SK-N-DZ (cell line): ENCODE measurements around the gene CENPS.
"Not testable (repeated sequence)": the region's sequence is repeated elsewhere in the genome, so short reads cannot be mapped to it uniquely, and the experiment has no call there.

Experiments used
- DNase-seq: peaks from one replicate; pipeline ENCODE4 v3.0.0-alpha.2; 2015; ENCODE audit warnings: low spot score

CENPS gene

DNA sequence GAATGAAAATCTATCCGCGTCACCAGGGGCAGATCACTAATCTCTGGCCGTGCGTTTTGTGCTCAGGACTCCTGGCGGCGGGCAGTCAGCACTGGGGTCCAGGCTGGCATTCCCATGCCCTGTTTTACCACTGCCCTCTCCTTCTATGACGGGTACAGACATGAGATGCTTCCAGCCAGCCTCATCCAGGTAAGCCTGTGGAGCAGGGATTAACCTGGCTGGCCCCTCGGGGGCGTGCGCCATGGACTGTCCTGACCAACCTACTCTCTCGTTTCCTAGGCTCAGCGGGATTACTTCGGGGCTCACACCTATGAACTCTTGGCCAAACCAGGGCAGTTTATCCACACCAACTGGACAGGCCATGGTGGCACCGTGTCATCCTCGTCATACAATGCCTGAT, 10.9 kb upstream of the CENPS start:
- DNase-seq: no peak

DNA sequence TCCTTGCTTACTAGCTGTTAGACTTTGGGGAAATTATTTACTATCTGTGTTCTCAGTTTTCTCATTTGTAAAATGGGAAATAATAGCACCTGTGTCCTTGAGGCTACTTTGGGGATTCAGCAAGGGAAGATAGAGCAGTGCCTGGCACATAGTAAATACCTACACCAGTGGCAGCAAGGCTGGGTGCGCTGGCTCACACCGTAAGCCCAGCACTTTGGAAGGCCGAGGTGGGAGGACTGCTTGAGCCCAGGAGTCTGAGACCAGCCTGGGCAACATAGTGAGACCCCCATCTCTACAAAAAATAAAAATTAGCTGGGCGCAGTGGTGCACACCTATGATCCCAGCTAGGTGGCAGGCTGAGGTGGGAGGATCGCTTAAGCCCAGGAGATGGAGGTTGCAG, 8.6 kb upstream of the CENPS start:
- no peak for DNase-seq

DNA sequence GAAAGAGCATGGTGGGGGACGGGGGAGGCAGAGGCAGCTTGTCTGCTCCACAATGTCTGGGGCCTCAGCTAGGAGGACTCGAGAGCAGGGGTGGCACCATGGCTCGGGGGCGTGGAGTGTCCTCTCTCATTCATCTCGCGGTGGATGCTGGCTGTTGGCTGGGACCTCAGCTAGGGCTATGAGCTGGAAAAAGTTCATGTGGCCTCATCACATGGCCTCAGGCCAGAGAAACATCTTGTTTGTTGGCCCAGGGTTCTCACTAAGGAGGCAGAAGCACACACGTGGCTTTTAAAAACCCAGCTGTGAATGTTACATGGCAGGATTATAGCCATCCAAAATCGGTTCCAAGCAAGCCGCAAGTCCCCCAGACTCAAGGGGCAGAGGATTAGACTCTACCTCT, 6.2 kb upstream of the CENPS start:
- no peak for DNase-seq

DNA sequence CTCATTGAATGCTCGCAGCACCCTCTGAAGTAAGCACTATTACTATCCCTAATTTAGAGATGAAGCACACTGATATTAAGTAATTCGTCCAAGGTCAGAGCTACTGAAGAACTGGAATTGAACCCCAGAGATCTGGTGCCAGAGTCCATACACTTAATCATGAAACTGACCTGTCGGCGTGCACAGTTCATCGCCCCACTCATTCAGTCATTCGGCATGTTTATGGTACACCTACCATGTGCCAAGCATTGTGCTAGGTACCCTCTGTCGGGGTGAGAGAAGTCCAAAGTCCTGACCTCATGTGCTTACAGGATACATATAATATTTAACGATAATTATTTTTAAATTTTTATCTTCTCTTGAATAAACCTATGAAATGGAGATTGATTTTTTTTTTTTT, 5.6 kb upstream of the CENPS start:
- DNase-seq: no peak

DNA sequence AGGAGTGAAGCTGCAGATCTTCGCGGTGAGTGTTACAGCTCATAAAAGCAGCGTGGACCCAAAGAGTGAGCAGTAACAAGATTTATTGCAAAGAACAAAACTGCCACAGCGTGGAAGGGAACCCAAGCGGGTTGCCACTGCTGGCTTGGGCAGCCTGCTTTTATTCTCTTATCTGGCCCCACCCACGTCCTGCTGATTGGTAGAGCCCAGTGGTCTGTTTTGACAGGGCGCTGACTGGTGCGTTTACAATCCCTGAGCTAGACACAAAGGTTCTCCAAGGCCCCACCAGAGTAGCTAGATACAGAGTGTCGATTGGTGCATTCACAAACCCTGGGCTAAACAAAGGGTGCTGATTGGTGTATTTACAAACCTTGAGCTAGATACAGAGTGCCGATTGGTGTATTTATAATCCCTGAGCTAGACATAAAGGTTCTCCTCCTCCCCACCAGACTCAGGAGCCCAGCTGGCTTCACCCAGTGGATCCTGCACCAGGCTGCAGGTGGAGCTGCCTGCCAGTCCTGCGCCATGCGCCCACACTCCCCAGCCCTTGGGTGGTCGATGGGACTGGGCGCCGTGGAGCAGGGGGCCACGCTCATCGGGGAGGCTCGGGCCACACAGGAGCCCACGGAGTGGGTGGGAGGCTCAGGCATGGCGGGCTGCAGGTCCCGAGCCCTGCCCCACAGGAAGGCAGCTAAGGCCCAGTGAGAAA, 4.3 kb upstream of the CENPS start:
- peak; percentile 29 for DNase-seq

DNA sequence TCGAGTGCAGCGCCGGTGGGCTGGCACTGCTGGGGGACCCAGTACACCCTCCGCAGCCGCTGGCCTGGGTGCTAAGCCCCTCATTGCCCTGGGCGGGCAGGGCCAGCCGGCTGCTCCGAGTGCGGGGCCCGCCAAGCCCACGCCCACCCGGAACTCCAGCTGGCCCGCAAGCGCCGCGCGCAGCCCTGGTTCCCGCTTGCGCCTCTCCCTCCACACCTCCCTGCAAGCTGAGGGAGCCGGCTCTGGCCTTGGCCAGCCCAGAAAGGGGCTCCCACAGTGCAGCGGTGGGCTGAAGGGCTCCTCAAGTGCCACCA, 3.7 kb upstream of the CENPS start:
- DNase-seq: not testable (repeated sequence)

DNA sequence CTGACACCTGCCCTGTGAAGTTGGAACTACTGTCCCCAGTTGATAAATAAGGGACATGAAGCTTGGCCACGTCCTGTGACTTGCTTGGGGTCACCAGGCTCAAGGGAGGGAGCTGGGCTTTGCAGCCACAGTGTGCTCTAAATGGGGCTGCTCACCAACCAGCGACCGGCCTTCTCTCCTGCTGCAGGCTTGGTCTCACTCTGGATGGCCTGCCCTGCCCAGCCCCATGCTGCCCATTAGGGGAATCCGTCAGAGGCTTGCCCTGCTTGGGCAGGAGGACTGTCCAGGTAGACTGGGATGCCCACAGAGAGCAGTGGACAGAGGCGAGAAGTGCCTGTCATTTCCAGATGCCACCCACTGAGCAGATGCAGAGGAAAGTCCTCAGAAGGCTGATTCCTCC, 1.2 kb upstream of the CENPS start:
- DNase-seq: no peak

DNA sequence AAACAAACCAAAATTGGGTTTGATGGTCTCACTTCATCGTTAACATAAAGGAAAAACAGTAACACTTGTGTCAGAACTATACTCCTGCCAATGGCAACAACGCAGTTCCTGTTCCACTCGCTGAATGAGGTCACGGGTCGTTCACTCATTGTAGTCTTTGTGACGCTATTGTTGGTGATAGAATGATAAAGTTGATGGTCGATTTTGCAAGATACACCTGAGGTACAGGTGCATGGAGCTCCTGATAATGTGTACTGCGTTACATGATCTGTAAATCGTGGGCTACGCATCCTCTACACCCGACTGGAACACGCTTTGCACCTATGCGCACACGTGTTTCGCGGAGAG, 391 bp upstream of the CENPS start:
- DNase-seq: no peak

DNA sequence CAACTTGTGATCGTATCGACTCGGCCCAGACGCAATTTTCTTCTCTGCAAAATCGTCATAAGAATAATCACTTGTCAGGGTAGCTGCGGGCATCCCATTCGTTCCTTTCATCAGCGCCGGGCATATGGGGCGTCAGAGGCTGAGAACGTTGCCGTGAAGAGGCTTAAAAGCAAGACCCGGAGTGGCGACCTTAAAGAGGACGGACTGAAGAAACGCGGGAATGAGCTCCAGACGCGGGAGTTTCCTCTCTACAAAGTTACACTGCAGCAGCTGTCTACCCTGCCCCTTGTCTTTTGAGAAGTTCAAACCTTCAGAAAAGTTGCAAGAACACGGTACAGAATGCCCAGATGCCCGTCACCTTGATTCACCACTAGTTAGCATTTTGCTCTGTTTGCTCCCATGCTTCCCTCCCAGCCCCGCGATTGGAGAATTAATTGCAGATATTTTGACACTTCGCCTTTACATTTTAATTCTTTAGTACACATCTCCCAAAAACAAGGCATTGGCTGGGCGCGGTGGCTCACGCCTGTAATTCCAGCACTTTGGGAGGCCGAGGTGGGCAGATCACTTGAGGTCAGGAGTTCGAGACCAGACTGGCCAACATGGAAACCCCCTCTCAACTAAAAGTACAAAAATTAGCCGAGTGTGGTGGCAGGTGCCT, 967 bp downstream of the CENPS start:
- DNase-seq: no peak

DNA sequence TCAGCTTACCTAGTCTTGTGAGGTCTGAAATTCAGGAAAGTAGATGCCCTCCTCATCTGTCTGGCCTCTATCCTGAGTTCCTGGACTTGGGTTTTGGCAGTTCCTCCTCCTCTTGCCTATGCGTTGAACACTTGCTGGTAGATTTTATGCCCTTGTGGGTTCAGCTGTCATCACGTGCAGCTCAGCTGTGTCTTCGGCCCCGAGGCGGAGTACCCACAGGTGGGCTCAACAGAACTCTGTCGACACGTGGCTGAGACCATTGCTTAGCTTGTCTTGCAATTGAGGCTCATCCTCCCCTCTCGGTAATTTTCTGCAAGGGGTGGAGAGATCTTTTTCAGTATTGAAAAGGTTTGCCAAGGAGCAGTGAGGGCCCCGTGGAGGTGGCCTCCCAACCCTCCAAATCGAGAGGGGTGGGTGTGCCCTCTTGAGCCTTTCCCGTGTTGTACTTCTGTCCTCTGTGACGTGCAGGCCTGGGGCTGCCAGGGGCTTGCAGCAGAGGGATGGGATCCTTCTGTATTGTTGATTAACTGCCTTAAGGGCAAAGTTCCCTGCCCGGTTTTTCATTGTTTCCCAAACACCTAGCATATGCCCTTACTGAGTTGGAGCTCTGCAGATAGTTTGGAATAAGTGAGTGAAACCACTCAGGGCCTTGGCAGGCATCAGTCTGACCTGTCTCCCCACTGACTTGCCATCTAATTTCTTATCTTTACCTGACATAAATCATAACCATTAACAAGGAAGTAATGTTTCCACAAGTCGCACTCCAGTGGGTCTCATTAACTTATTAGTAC, 2.9 kb downstream of the CENPS start:
- no peak for DNase-seq

DNA sequence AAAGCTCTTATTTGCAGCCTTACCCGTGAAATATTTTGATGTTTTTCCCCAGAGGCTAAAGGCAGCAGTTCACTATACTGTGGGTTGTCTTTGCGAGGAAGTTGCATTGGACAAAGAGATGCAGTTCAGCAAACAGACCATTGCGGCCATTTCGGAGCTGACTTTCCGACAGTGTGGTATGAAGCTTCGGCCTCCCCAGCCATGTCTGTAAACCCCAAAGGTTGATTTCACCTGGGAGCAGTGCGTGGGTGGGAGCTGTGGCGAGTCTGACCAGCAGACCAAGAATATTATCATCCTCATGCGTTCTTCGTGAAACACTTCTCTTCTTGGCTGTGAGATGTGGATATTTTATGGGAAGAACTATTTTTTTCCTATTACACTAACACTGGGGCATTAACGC, 3.6 kb downstream of the CENPS start:
- DNase-seq: no peak

DNA sequence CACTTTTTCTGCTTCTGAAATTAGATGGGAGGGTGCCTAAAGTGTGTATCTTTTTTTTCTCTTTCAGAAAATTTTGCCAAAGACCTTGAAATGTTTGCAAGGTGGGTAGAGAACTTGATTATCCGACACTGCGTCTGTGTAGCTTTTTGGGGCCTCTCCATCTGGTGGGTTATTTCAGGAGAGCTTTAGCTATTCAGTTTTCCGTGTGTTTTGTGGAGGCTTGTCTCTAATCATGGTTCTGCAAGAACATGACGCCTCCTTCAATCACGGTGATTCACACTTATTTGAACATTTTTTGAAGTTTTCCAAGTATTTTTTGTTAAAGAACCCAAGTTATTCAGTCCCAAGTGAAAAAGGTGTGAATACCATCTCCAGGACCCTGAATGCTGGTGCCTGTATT, 4.4 kb downstream of the CENPS start:
- DNase-seq: no peak

DNA sequence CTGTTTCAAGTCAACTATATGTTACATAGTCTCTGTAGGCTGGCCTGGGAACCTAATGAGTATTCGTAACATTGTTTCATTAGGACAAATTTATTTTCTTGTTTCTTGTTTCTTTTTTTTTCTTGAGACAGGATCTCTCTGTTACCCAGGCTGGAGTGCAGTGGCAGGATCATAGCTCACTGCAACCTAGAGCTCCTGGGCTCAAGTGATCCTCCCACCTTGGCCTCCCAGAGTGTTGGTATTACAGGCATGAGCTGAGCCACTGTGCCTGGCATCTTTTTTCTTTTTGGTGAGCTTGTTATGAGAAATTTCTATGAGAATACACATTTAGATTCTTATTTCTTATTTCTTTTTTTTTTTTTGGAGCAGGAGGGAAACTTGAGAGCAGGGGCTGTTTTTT, 6.8 kb downstream of the CENPS start:
- no peak for DNase-seq

DNA sequence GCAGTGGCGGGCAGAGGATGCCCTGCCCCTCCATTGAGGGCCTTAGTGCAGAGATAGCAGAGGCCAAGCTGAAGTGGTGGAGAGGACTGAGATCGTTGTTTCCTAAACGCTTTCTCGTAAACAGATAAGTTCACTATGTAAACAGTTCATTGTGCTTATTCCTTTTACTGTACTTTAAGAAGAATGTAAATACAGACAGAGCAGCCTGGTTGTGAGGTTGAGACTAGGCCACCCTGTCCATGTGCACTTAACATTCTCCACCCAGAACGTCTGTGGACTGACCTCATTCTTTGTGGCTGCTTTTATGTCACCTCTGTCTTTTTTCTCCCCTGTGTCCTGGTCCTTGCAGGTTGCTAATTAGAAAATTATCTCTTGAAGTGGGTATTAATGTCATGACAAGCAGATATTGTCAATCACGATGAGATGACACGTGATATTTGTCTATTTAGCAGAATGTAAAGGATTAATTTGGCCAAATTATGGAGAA, 8.5 kb downstream of the CENPS start:
- DNase-seq: no peak

DNA sequence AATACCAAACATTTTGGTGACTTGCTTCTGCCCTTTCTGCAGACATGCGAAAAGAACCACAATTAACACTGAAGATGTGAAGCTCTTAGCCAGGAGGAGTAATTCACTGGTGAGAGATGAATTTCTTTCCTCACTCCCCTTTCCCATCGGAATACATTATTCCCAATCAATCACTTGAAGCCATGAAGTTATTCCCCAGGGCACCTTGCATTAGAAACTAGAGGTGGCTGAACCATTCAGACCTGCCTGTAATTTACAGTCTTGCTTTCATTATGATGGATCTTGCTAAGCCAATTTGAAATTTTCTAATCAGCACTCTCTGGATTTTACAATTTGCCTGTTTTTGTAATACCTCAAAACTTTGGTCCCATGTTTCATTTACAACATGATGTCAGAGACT, 10.1 kb downstream of the CENPS start:
- DNase-seq: no peak

DNA sequence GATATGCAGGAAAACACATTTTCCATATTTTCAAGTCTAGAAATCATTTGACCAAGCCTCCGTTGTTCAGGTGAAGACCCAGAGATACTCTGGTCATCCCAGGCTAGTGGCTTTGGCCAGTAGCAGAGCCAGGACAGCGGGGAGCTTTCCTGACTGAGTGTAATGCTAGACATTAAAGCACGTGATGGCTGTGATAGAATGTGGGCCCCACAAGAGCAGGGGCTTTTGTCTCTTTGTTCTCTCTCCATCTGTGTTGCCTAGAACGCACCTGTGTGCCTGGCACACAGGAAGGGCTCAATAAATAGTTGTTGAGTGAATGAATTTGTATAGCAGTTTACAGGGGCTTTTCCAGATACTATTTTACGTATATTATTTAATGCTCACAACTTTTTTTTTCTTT, 10.6 kb downstream of the CENPS start:
- no peak for DNase-seq

DNA sequence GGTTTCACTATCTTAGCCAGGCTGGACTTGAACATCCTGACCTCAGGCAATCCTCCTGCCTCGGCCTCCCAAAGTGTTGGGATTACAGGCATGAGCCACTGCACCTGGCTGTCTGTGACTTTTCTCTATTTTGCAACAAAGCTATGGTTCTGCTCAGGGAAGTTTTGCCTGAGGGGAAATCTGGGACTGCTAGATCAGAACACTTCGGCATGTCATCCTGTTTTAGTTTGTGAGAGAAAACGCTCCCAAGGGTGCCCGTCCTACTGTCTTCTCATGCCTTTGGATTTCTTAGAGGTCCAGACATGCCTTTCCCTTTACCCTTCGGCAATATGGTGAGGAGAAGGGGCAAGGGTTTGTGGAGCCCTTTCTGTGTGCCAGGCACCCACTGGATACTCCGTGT, 14.0 kb downstream of the CENPS start:
- DNase-seq: no peak

DNA sequence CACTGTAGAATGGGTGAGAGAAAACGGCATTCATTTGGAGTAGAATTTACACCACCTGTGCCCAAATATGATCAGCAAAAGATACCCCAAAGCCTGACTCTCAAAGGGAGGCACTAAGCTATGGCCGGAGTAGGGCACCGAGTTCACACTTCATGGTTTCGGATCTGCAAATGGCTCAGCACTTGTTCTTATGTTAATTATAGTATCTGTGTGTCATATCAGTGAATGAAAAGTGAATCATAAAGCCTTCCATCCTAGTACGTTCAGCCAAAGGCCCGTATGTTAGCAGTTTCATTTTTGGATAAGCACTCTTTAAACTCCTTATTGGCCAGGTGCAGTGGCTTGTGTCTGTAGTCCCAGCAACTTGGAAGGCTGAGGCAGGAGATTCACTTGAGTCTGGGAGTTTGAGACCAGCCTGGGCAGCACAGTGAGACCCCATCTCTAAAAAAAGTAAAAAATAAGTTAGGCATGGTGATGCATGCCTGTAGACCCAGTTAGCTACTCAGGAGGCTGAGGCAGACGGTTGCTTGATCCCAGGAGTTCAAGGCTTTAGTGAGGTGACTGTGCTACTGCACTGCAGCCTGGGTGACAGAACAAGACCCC, 14.7 kb downstream of the CENPS start:
- DNase-seq: no peak

DNA sequence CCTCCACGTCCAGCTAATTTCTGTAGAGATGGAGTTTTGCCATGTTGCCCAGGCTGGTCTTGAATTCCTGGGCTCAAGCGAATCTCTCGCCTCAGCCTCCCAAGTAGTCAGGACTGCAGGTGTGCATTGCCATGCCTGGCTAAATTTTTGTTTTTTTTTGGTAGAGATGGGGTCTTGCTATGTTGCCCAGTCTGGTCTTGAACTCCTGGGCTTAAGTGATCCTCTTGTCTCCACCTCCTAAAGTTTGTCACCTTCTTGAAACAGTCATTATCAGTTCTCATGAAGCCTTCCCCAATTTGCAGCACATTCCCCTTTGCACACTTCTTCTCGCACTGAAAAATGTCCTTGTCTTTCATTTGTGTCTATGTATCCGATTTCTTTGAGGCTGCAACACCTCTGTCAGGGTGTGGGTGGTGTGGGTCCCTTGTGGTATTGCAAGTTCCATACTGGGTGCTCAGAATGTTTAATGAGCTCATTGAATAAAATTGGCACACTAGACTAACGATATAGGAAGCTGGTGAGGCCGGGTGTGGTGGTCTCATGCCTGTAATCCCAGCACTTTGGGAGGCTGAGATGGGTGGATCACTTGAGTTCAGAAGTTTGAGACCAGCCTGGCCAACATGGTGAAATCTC, 16.7 kb downstream of the CENPS start:
- DNase-seq: no peak

DNA sequence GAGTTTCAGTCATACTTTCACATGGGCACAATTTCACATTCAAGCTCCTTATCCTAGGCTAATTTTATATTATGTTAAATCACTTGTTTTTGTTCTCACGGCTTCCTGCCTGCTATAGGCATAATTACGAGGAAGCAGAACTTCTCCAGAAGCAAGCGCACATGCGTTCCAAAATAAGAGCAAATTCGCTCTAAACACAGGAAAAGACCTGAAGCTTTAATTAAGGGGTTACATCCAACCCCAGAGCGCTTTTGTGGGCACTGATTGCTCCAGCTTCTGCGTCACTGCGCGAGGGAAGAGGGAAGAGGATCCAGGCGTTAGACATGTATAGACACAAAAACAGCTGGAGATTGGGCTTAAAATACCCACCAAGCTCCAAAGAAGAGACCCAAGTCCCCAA, 19.5 kb downstream of the CENPS start, which contains the start of gene CORT:
Gene CORT, plus strand, starts transcription at position 281 of the 400 bp plus-strand sequence. CDS start 193 bp downstream, outside the sequence.
- DNase-seq: no peak

DNA sequence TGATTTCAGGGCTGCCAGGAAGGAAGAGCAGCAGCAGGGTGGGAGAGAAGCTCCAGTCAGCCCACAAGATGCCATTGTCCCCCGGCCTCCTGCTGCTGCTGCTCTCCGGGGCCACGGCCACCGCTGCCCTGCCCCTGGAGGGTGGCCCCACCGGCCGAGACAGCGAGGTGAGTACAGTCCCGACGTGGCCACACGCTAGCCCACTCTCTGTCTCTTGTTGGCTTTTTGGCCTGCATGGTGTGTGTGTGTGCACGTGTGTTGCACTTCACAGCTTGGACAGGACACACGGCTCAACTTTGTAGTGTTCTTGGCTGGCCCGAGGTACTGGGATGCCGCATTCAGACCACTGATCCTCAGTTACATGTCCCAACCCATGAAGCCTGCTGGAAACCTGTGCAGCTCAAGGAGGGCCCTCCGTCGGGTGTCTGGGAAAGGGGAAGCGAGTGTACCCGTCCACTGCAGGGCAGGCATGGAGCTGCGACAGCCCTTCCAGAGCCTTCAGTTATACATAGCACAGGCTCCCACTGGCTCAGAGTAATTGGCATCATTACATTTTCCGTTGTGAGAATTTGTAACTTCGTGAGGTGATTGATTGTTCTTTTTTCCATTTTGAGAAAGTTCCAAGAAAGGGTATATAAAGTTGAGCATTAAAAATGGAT, 20.1 kb downstream of the CENPS start:
- DNase-seq: no peak
